ENCODE data around the gene MVB12A. TPM values are rescaled to one million over a fixed set of nuclear protein-coding genes. Genes with fewer than 3 reads are reported as not detected.

MVB12A gene
- total and polyA plus RNA-seq, 2 of the 8 experiments (the other 6 are each of a cell fraction or from before 2014, with no cell fraction given), result 37.9 to 76.6 TPM

- no peak for FAIRE-seq
- peaks cover 10% of the 10 kb centered on the region; the same call in 1 of the 2 replicates for H3K23me2 ChIP-seq (ENCODE audit: low read depth, low read length)
- DNase-seq (ENCODE audit: low read depth in 1 of 2, low spot score in 2 of 2), result no peak
- H3K4me2 ChIP-seq (ENCODE audit: insufficient read depth in 1 of 2, low read depth in 2 of 2, low read length in 2 of 2), result peak overlapping the region in 1 of 2 experiments; percentile 79; a peak in 2 of 4 replicates
- peak overlapping the region; percentile 9 for H4K5ac ChIP-seq (ENCODE audit: insufficient read length, low read depth, low read length)
- H3K14ac ChIP-seq (ENCODE audit: insufficient read length), result no peak overlapping the region
- peak overlapping the region; percentile 29; the same call in 1 of the 2 replicates for H3K27ac ChIP-seq (ENCODE audit: low read depth, low read length)
- POLR2A ChIA-PET (ENCODE audit: partially characterized antibody), result interaction anchor here (0.7 to 4.9 kb wide), 10 partner anchors 9 to 439 kb away, joined by 3 to 44 read pairs (median 3); partner anchors contain the start of genes CCDC194 and MVB12A
- H2BK5ac ChIP-seq (ENCODE audit: low read depth, low read length), result 0 out of 2 replicates have a peak overlapping the region, but pooled peaks have one; percentile 73
- no peak overlapping the region for H2BK120ac ChIP-seq (replicated peaks; ENCODE audit: low read depth, low read length)
- H4K20me1 ChIP-seq (replicated peaks in 1 of 2; ENCODE audit: control insufficient read depth in 1 of 2, insufficient read depth in 2 of 2, low read length in 2 of 2), result no peaks in the 10 kb centered on the region
- H2BK12ac ChIP-seq (ENCODE audit: low read depth, low read length), result peak overlapping the region; percentile 91
- H3K79me1 ChIP-seq (ENCODE audit: low read depth, low read length), result no peaks in the 10 kb centered on the region; the same call in 1 of the 2 replicates
- no peak overlapping the region for H2BK20ac ChIP-seq (ENCODE audit: low read length)
- WGBS, 2 experiments (ENCODE audit: extremely low coverage in 1 of 2, insufficient coverage in 1 of 2, insufficient read length in 1 of 2, insufficient replicate concordance in 2 of 2, low coverage in 1 of 2, low lambda C conversion rate in 2 of 2, missing lambda C conversion rate in 1 of 2), result 88% methylated on average over 10 of the region's 10 CpGs; no CpG with 5 or more reads in 1 of the 2 experiments
- no peak overlapping the region for H3K56ac ChIP-seq (replicated peaks; ENCODE audit: insufficient read length, low read depth, low read length)
- peak overlapping the region; percentile 25 for H3K4ac ChIP-seq (replicated peaks; ENCODE audit: insufficient read length, low read depth, low read length)
- 0 out of 2 replicates have a peak overlapping the region, but pooled peaks have one; percentile 18 for H2BK15ac ChIP-seq (ENCODE audit: low read length)
- H3K18ac ChIP-seq (ENCODE audit: extremely low read depth, low read length), result peak overlapping the region; percentile 81
- H3K4me3 ChIP-seq (ENCODE audit: extremely low read depth in 1 of 4, insufficient read depth in 2 of 4, low read depth in 3 of 4, low read length in 4 of 4), result peak overlapping the region in 2 of 4 experiments; percentile 14 to 75; a peak in 1 of 8 replicates
- peak overlapping the region; percentile 51 for H4K91ac ChIP-seq (replicated peaks; ENCODE audit: insufficient read length, low read length)
- 0 out of 2 replicates have a peak overlapping the region, but pooled peaks have one; percentile 39 for H2AK5ac ChIP-seq (ENCODE audit: low read depth, low read length)
- no peak overlapping the region for H2AFZ ChIP-seq (ENCODE audit: low read length)
- peaks cover 0 to 7% (median 1%) of the 10 kb centered on the region in 4 experiments; a peak in 3 of 8 replicates for H3K36me3 ChIP-seq (ENCODE audit: control insufficient read depth in 2 of 4, insufficient read depth in 4 of 4, low read length in 3 of 4)
- CTCF ChIA-PET (ENCODE audit: partially characterized antibody), result interaction anchor here (0.8 to 1.6 kb wide), 6 partner anchors 9 to 60 kb away, joined by 3 to 8 read pairs (median 4); partner anchors contain the start of gene CCDC194
- peaks cover 0 to 4% of the 10 kb centered on the region in 2 experiments; a peak in 1 of 4 replicates for H3K79me2 ChIP-seq (ENCODE audit: control insufficient read depth in 1 of 2, insufficient read depth in 2 of 2, low read length in 2 of 2)
- no peak overlapping the region; the same call in 1 of the 2 replicates for H4K8ac ChIP-seq (ENCODE audit: extremely low read depth, insufficient read depth, low read length)
- H3K23ac ChIP-seq (ENCODE audit: insufficient read length), result no peak overlapping the region
- no peaks in the 10 kb centered on the region for H3K9me3 ChIP-seq (ENCODE audit: insufficient read depth in 2 of 2, low read depth in 1 of 2, low read length in 1 of 2)
- peaks cover 4 to 23% (median 13%) of the 10 kb centered on the region in 4 experiments for H3K4me1 ChIP-seq (replicated peaks in 1 of 4; ENCODE audit: control insufficient read depth in 3 of 4, insufficient read depth in 4 of 4, low read length in 3 of 4)
- H3K27me3 ChIP-seq (replicated peaks in 1 of 4; ENCODE audit: control insufficient read depth in 3 of 4, extremely low read depth in 1 of 4, insufficient read depth in 3 of 4, low read length in 3 of 4), result no peaks in the 10 kb centered on the region
- no peak overlapping the region for H3K9ac ChIP-seq (replicated peaks in 1 of 4; ENCODE audit: extremely low read depth in 1 of 4, low read depth in 3 of 4, low read length in 3 of 4)
- no peak for TF ChIP-seq SP4 (IDR thresholded peaks at IDR 0.05; ENCODE audit: low read length)
- TF ChIP-seq POLR2AphosphoS5 (IDR thresholded peaks at IDR 0.05; ENCODE audit: low read depth, low read length), result no peak
- TF ChIP-seq NANOG (IDR thresholded peaks at IDR 0.05; ENCODE audit: insufficient read depth, low read depth, low read length, poor library complexity, severe bottlenecking), result no peak
- TF ChIP-seq SP2 (IDR thresholded peaks at IDR 0.05; ENCODE audit: low read length), result no peak
- TF ChIP-seq HDAC2 (IDR thresholded peaks at IDR 0.05; ENCODE audit: borderline replicate concordance in 1 of 2, low read depth in 2 of 2, low read length in 2 of 2), result no peak
- TF ChIP-seq HDAC6 (IDR thresholded peaks at IDR 0.05; ENCODE audit: low read depth, low read length), result no peak
- no peak for TF ChIP-seq POU5F1 (IDR thresholded peaks at IDR 0.05; ENCODE audit: low read depth, low read length)
- no peak for TF ChIP-seq RBBP5 (IDR thresholded peaks at IDR 0.05; ENCODE audit: borderline replicate concordance, low read depth, low read length)
- TF ChIP-seq BRCA1 (IDR thresholded peaks at IDR 0.05; ENCODE audit: low read depth, low read length), result no peak
Measured at GRCh38 chr19:17406046-17406886, 13.6 kb upstream of the MVB12A start.
